Measurements from ENCODE around the gene PCDH15.
"Not testable (repeated sequence)": the region's sequence is repeated elsewhere in the genome, so short reads cannot be mapped to it uniquely, and the experiment has no call there.

PCDH15 gene

DNA sequence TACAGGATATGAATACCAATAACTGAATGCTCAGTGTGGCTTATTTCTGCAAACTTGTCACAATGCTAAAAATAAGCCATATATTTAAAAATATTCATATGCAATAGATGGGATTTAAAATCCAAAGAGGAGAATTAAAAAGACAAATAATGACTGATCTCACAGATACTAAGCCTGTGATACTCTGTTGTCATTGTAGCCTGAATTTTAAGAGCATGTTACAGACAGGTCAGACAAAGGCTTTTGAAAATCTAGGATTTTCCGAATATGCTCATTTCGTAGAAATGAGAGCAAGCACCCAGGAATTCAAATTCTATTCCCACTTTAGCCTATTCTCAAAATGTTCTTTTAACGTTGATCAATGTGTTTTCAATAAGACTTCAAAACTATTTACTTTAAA is 269.7 kb downstream of the PCDH15 start:
- DNase-seq, result no peak

DNA sequence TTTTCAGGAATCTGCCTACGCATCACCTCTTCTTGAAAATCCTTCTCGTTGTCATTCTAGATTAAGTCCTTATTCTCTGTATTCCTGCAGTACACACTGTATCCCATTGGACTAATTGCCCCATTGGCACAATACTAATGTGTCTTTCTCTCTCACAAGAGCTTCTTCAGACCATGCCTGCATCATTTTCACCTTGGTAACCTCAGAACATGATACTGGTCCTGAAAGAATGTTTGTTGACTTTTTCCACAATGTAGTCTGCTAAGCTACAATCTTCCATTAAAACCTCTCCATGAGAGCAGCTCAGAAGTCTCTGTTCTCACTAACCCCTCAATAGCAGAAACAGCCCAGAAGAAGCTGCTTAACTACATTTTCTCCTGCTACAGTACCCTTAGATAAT is 270.7 kb downstream of the PCDH15 start:
- DNase-seq, result no peak

DNA sequence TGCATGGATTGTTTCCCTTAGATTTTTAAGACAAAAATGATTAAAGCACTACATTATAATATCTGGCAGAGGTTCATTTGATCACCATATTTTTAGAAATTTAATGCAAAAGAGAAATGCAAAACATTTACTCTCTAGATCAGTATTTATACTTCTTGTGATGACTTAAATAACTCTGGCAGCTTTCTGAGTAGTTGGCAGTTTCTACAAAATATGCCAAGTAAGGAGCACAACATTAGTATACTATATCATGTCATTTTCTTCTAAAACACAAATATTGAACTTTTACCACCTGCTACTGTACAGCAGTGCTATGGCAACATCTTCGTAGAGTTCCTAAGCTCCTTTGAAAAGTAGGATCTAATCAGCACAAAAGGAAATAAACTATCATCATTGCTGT is 275.2 kb downstream of the PCDH15 start:
- DNase-seq, result no peak

DNA sequence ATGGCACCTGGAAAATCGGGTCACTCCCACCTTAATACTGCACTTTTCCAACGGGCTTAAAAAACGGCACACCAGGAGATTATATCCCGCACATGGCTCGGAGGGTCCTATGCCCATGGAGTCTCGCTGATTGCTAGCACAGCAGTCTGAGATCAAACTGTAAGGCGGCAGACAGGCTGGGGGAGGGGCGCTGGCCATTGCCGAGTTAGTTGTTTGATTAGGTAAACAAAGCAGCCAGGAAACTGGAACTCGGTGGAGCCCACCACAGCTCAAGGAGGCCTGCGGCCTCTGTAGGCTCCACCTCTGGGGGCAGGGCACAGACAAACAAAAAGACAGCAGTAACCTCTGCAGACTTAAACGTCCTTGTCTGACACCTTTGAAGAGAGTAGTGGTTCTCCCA is 285.8 kb downstream of the PCDH15 start:
- not testable (repeated sequence) for DNase-seq

DNA sequence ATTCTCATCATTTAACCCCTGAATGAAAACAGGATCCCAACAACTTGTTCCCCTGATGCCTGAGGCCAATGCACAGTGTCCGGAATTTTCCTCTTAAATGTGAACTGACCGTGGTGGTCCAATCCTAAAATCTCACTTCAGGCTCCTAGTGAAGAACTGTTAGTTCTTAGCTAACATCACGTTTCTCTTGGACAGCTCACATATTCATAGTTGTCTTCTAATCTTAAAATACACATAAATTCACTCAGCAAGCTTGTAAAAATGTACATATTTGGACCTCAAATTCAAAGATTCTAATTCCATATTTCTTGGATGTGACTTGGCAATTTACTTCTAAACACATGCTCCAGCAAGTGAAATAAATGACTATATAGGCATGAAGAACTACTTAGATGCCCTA is 297.2 kb downstream of the PCDH15 start:
- no peak for DNase-seq

DNA sequence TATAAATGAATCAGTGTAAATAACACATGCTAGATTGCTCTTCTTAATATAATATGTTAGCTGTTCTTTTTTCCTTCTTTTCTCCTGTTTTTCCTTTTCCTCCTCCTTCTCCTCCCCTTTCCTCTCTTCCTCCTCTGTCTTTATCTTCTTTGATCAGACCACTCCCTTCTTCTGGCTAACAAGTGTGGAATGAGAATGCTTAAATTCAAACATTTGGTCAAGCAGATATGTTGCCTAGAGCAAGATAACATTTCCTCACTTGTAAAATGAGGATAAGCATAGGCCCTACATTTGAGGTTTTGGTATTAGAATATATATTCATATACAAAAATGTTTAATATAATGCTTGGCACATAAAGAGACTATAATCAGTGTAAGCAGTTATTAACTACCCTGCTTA is 299.1 kb downstream of the PCDH15 start:
- DNase-seq, result no peak

DNA sequence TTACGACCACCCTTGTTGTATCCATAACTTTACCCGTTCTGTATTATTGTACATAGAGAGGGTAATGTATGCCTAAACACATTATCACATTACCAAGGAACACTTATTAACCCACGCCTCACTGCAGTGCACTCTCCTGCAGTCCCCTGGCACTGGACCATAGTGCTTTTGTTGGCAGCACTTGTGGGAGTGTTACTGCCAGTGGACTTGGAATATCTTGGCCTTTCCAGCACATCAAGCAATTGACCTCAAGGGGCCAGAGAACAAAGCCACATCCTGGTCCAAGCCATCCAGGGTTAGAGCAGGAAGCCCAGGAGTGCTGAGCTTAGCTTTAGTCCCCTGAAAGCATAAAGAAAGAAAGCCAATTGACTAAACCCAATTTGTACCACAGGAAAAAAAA is 304.2 kb downstream of the PCDH15 start:
- DNase-seq, result no peak

DNA sequence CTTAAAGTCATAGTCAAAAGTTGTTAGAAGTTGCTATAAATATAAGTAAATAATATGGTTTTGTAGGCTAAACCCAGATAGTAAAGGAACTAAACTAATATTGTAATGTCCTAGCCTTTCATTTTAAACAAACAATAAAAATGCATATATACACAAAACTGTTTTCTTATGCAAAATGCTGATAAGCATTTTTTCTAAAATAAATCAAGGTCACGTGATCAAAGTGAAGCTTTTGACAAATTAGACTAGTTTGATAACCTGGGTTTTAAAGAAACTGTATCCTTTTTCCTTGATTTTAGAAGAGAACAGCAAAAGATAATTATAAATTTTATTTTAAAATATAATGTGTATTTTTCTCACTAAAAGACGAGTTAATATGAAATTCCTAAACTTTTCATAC is 313.3 kb downstream of the PCDH15 start:
- DNase-seq, result no peak

DNA sequence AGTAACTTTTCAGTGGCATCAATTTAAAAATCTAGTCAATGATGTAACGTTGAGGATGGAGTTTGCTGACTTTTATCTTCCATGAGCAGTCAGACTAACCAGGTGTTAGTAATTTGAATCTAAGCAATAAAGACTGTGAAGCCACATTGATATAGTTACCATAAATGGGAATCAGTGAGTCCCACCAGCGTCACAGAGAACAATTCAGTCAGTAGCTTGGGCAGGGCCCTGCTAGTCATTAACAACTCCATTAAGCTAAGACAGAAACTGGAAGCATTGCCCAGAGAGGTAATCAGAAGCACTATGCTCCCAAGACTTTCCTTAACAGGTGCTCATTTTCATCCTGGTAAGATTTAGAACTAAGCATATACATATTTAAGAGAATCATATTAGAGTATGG is 315.1 kb downstream of the PCDH15 start:
- DNase-seq, result no peak

DNA sequence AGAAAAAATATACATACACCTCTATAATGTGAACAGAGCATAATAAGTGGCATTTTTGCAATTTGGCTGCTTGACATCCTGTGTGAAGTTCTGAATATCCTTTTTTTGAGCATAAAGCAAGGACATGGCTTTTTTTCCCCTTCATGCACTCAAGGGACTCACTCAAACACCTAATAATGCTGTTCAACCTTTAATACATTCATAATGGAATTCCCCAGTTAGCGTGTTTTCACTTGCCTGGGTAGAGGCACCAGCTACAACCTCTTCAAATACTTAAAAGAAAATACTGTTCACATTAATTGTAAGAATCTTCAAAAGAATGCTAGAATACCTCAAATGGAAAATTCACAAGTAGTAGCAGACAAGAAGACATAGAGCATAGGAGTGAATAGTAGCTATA is 316.8 kb downstream of the PCDH15 start:
- no peak for DNase-seq

DNA sequence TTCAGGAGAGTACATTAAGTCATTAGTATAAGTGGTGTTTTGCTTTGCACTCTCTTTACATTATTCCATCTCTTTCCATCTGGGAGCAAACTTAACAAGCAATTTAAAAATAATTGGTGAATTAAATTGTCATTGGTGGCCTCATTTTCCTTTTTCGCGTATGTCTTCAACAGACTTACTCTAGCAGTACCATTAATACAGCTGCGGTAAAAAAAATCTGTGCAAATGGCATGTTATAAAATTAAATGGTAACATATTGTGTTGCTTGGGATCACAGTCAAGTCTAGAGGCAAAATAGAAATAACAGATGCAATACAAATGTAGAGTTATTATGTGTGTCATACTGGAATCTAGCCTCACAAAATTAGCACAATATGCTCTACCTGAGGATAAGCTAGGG is 322.4 kb downstream of the PCDH15 start:
- DNase-seq, result no peak

DNA sequence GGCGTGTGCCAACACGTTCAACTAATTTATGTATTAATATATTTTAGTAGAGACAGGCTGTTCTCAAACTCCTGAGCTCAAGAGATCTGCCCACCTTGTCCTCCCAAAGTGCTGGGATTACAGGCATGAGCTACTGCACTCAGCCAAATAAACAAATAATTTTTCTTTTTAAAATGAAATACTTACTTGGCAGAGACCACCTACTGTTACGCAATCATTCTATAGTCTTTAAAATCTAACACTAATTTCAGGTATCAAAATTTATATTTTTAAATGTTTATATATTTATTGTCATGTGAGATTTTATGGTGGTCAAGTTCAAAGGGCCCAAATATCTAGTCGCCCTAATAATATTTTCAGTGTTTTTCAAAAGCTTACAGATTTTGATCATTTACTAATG is 323.3 kb downstream of the PCDH15 start:
- no peak for DNase-seq

DNA sequence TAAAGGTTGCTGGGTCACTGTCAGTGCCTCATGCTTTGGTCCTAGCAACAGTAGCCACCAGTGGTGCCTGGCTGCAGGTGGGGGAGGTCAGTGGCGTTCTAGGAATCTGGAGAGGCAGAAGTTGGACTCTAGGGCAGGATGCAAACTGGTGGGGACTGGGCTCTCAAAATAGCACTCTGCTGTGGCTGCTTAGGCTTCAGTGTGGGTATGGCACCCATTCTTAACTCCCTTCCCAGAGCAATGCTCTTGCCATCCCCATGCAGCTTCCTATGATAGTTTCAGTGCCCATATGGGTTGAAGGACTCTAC is 330.8 kb downstream of the PCDH15 start:
- no peak for DNase-seq

DNA sequence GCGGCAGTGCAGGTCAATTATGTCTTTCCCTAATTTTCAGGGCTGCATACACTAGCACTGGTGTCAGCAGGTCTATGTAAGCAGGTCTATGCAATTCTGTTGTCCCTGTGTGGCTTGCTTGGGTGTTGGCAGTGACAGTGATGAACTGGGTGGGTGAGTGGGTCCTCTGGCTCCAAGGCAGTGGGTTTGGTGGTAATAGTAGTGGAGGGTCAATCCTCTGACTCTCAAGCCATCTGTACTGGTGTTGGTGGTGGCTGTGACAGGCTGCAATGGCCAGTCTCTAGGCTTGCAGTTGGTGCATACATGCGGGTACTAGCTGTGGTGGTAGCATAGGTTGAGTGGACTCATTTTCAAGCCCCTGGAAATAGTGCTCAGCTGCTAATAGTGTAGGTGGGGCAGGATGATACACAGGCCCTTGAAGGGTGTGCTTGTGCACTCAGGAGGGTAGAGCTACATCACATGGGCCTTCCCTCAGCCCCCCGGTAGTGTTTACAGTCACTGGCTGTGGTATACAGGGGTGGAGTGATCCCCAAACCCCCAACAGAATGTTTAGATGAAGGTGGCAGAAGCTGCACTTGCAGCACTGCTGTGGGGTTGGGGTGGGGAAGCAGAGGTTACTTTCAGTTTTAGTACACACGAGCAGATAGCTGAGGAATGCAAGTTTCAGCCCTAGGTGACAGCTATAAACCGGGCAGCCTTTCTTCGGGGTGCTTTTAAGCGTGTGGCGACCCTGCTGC is 331.3 kb downstream of the PCDH15 start:
- DNase-seq, result no peak

DNA sequence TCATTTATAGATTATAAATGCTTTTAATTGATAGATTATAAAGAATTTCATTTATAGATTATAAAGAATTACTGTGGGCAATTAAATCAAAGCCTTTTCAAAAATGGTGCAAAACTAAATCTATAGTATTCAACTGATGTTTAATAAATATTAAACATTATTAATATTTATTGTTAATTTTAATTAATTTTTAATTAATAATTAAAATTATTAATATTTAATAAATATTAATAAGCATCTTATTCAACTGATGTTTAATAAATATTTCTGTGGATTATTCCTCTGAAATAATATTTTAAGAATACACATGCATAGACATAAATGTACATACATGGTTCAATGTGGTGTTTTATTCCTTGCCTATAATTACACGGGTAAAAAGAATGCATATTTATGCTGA is 346.8 kb downstream of the PCDH15 start:
- DNase-seq, result no peak

DNA sequence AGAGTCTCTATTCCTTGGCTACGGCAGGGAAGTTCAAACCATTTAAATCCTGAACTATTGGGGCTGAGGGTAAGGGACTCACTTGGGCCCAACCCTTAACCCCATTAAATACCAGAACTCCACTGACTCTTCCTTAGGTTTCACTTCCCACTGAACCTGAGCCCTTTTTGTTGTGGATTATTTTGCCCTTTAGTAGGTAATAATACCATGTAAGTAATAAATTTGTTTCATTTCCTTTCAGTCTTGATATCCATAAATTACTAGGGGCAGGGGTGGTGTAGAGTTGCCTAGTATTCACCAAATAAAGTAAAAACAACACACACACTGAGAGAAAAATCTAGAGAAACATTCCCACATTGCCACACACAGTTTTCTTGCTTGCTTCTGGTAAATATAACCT is 352.0 kb downstream of the PCDH15 start:
- no peak for DNase-seq

DNA sequence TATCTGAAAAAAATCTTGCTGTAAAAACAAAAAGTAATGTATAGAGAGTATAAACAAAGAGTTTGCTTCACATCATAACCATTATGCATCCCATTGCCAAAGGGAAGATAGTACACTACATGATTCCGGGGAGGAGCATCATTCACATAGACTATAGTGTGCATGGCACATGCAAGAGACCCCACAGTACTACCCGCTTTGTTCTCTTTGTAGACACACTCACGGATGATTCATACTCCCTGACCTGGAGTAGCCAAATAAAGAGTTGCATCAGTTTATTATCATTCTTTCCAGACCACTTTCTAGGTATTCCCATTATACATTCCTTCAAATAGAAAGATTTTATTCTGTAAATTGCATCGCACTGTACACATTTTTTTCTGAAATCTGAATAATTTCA is 356.9 kb downstream of the PCDH15 start:
- DNase-seq, result no peak

DNA sequence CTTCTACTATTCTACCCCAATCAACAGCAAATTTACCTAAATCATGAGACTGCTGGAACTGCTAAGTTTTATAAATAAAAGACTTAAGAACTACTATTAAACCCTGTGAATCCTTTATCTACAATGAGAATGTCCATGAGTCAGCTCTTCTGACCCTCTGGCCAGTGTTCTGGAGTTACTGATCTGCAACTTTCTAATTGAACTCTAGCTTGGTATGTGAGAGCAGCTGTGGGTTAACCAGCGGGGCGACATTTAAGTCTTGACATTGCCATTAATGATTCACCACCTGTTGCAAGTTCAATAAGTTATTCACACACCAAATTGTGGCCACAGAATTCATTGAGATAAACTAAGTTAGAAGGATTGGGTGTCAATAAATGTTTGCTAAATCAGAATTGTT is 359.8 kb downstream of the PCDH15 start:
- no peak for DNase-seq

DNA sequence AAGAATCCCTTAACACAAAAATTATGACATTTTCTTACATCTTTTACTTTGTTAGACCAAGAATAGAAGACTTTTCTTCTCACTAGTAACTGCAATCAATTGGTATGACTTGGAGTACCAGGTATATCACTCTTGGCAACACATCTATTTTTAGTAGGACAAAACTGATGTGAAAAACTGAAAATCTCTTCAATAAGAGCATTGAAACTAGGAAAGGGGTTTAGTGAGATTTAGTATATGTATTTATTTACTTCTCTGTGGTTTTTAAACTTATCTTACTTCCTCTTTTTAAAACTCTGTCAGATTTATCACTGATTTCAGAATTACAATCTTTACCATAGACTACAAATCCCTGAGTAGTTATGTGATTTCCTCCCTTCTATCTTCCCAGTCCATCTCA is 366.2 kb downstream of the PCDH15 start:
- DNase-seq, result no peak

DNA sequence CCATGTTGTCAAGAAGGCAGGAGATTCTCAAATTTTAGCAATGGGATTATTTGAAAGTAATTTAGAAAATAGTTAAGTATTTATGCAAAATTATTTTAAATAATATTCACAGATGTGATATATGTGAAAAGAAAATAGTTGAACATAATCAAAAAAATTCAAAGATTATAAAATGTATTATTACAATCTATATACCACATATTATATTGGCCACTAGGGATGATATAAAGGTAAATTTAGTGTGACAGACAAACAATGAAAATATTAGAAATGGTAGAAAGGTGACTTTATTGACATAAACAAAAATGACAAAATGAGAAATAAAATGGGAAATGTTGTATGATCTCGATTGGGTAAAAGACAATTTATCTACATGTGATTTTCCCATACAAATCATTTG is 385.5 kb downstream of the PCDH15 start:
- no peak for DNase-seq

DNA sequence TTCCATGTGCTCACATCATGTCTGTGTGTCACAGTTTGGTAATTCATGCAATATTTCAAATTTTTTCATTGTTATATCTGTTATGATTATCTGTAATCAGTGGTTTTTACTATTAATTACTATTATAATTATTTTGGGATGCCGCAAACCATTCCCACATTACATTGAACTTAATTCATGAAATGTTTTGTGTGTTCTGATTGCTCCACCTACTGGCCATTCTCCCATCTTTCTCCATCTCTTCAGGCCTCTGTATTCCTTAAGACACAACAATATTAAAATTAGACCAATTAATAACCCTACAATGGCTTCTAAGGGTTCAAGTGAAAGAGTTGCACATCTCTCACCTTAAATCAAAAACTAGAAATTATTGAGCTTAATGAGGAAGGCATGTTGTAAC is 398.5 kb downstream of the PCDH15 start:
- no peak for DNase-seq

DNA sequence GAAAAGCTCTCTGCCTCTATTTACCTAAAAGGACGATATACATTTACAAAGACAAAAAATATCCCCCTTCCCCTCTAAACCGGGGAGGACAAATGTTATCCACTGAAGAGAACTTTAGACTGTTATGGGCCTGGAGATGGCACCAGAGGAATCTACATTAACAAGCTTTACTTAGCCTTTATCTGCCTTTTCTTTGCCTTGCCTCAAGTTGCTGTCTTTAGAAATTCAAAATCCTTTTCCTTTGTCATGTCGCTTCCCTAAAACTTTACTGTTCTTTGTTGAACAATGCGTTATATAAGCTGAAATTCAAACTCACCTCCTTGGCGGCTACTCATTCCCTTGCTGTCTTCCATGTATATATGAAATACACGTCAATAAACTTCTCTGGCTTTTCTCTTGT is 405.0 kb downstream of the PCDH15 start:
- no peak for DNase-seq

DNA sequence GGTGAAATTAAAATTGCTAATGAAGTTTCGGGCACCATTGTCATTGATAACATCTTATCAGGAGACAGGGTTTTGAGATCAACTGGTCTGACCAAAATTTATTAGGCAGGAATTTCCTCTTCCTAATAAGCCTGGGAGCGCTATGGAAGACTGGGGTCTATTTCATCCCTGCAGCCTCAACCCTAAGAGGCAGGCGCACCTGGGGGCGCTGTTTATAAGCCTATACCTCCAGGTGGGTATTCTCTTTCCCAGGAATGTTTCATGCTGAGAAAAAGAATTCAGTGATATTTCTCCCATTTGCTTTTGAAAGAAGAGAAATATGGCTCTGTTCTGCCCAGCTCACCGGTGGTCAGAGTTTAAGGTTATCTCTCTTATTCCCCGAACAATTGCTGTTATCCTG is 406.4 kb downstream of the PCDH15 start:
- DNase-seq, result not testable (repeated sequence)

DNA sequence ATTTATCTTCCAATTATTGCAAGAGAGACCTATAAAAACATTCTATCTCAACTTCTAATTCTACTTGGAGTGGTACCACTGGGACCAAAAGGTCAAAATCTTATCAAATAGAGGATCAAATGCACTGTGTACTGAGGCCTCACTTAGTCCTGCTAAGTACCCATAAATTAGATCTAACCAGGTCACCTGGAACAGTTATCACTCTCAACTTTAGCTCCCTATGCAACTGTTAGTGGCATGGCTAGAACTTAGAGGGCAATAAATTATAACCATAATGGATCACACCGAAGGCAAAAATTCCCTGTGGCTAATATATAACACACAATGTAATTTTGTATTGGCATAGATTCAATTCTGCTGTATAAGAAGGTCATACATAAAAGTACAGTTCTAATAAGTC is 428.9 kb downstream of the PCDH15 start:
- no peak for DNase-seq

DNA sequence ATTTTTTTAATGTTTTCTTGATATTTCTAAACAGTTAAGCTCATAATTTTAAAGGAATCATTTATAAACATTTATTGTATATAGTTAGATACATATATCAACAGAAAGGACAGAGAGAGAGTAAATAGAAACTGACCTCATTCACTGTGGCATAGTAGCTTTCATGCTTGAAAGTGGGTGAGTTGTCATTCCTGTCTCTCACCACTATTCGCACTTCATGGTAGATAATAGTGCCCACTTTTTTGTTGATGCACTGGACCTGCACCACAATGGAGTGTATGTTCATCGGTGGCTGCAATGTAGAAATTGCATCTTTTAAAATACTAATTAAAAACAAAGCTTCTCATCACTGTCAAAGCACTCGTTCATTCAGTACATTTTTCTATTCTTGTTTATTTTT is 432.0 kb downstream of the PCDH15 start:
- DNase-seq, result no peak

DNA sequence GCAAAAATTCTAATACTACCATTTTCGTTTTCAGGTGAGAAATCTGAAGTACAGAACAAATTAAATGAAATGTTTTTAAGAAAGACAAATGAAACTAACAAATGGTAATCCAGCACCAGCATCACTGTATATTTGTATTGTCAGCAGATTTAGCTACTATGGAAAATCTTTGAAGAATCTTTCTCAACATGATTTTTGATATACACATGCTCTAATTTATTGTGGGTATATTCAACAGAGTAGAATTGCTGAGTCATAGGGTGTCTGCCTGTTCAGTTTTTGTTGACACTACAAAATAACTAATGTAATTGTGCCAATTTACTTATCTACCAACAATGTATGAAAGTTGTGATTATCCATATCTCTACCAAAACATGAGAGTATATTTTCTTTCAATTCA is 437.6 kb downstream of the PCDH15 start:
- DNase-seq, result no peak
